Pancreas (tissue), 10 donors: ENCODE data around the gene RAD51B. TPM values are rescaled to one million over a fixed set of nuclear protein-coding genes. Genes with fewer than 3 reads are reported as not detected.
A peak's percentile ranks its signal among the peaks of the same experiment; 100 is the strongest.

Experiments used
- ATAC-seq, 4 donors: fragments of 200-7000 bp; cut with Tn5 transposase; one replicate each; pipeline versions ENCODE4 v1.8.0 to v1.9.1; 2020; ENCODE audit warnings: mild to moderate bottlenecking in 4 of 4, moderate library complexity in 4 of 4
- DNase-seq, 6 donors: peaks; one replicate each; pipeline ENCODE4 v3.0.0-alpha.2; 2020
- FAIRE-seq: peaks from 2 replicates; lab custom pipeline; 2012; peaks lifted over from hg19 to GRCh38; lab: Jason Lieb, UNC
- H3K27ac ChIP-seq, 4 donors: fragments of 200-600 bp; sonication (generic); 1 replicate in 3 of 4; 2 replicates in 1 of 4; pipeline versions ENCODE4 v1.5.0 to v1.8.0; 2020
- H3K27me3 ChIP-seq, 4 donors: fragments of 200-600 bp; one replicate each; pipeline ENCODE4 v1.8.0; 2021
- H3K36me3 ChIP-seq, 3 donors: fragments of 200-600 bp; sonication (generic) in 1 of 3; one replicate each; pipeline versions ENCODE4 v1.5.0 to v1.8.0; 2020 to 2021
- H3K4me1 ChIP-seq, 3 donors: fragments of 200-600 bp; one replicate each; pipeline ENCODE4 v1.8.0; 2021
- H3K4me3 ChIP-seq, 4 donors: fragments of 200-600 bp; sonication (generic) in 2 of 4; one replicate each; pipeline versions ENCODE4 v1.5.0 to v1.8.0; 2020 to 2021
- H3K9me3 ChIP-seq, 4 donors: fragments of 200-600 bp; one replicate each; pipeline ENCODE4 v1.8.0; 2021
- CTCF ChIP-seq, 4 donors: fragments of 200-600 bp; sonication (generic) in 3 of 4; IDR thresholded peaks; one replicate each; pipeline versions ENCODE4 v1.5.0 to v1.8.0; 2021; ENCODE audit warnings: antibody characterized with exemption in 4 of 4
- WGBS, 2 donors: extraction: QIAGEN DNeasy Blood & Tissue Kit; methylation state at CpG; one replicate each; pipeline ENCODE4 v1.1.7; 2013; 5-methylcytosine and 5-hydroxymethylcytosine counted together
- intact Hi-C, 3 donors: fragments of 100-400 bp; cut with DNase I; formaldehyde crosslinking; loops; one replicate each; pipeline versions ENCODE4 v1.11.1 to v1.14.2; 2022
- polyA plus RNA-seq, 2 donors: library from polyadenylated mRNA; stranded (reverse); fragments of 200-250 nt; gene quantifications; one replicate each; pipeline ENCODE4 v1.2.3, GENCODE V29; 2013
- total RNA-seq, 6 donors: library from RNA; stranded (reverse); fragmentation: NEBNext Ultra II Directional in 4 of 6; extraction: Animal tissue kit (Norgen Biotek cat#: 25700) in 4 of 6; gene quantifications; one replicate each; pipeline versions ENCODE4 v1.2.1 to v1.2.4, GENCODE V29; 2021 to 2023
- donor health status: healthy with polysubstance abuse.
- donor health status: DM: no; HTN: no; CAD: no; lungs with moderate emphysema.
- donor health status: DM: no; HTN: no; CAD: no.
- donor health status: control.
- donor health status: control.
- donor health status: Bipolar disorder and iron deficiency.
- donor health status: DM: yes; HTN: yes; CAD: no.
- donor health status: DM: no; HTN: no; CAD: no.
- donor health status: DM: no; HTN: no; CAD: no.
- donor health status: DM: yes; HTN: yes; CAD: no.

Gene RAD51B
- total and polyA plus RNA-seq, 8 donors = 1.1 to 17.3 (median 5.8) TPM

- Histone ChIP-seq H3K9me3 (no peaks in the 10 kb centered on the region), H3K27ac (no peak overlapping the region), H3K36me3 (no peaks in the 10 kb centered on the region), H3K4me3 (no peak overlapping the region), H3K4me1 (peaks cover 3 to 12% (median 8%) of the 10 kb centered on the region in 3 donors), H3K27me3 (no peaks in the 10 kb centered on the region)
- WGBS, 2 donors = 93 to 94% methylated on average over 7 of the region's 7 CpGs
- TF ChIP-seq CTCF (IDR thresholded peaks at IDR 0.05) = no peak
- intact Hi-C loops = no loop called here
- ATAC-seq (no peak), DNase-seq (no peak), FAIRE-seq (no peak)
Measured at GRCh38 chr14:68393259-68393658, 573.7 kb downstream of the RAD51B start.

GRCh38 chr14:68394118-68394763 lies 574.7 kb downstream of the RAD51B start:
- Histone ChIP-seq H3K27ac (no peak overlapping the region), H3K4me3 (no peak overlapping the region), H3K4me1 (peaks cover 3 to 12% (median 8%) of the 10 kb centered on the region in 3 donors), H3K27me3 (no peaks in the 10 kb centered on the region), H3K9me3 (no peaks in the 10 kb centered on the region), H3K36me3 (no peaks in the 10 kb centered on the region)
- FAIRE-seq (no peak), ATAC-seq (no peak), DNase-seq (no peak)
- intact Hi-C loops = no loop called here
- no peak for TF ChIP-seq CTCF (IDR thresholded peaks at IDR 0.05)
- 86 to 92% methylated on average over 5 to 6 of the region's 6 CpGs for WGBS, 2 donors

GRCh38 chr14:68394764-68395143 lies 575.2 kb downstream of the RAD51B start:
- DNase-seq (peak in 1 of 6 donors; percentile 42), FAIRE-seq (no peak), ATAC-seq (no peak)
- WGBS, 2 donors = 91 to 93% methylated on average over 11 of the region's 11 CpGs
- no peaks in the 10 kb centered on the region for H3K27me3 ChIP-seq
- peaks cover 7 to 12% (median 8%) of the 10 kb centered on the region in 3 donors for H3K4me1 ChIP-seq
- no peak overlapping the region for H3K27ac ChIP-seq
- no peaks in the 10 kb centered on the region for H3K36me3 ChIP-seq
- no peak for TF ChIP-seq CTCF (IDR thresholded peaks at IDR 0.05)
- H3K4me3 ChIP-seq = no peak overlapping the region
- intact Hi-C loops = no loop called here
- H3K9me3 ChIP-seq = no peaks in the 10 kb centered on the region

GRCh38 chr14:68395604-68396003 lies 576.0 kb downstream of the RAD51B start:
- Histone ChIP-seq H3K4me3 (no peak overlapping the region), H3K27me3 (no peaks in the 10 kb centered on the region), H3K4me1 (peaks cover 6 to 13% (median 8%) of the 10 kb centered on the region in 3 donors), H3K27ac (no peak overlapping the region), H3K36me3 (no peaks in the 10 kb centered on the region), H3K9me3 (no peaks in the 10 kb centered on the region)
- 91 to 96% methylated on average over 4 of the region's 4 CpGs for WGBS, 2 donors
- no peak for DNase-seq
- FAIRE-seq = no peak
- intact Hi-C loops = no loop called here
- peak in 1 of 4 donors; percentile 17 for ATAC-seq
- TF ChIP-seq CTCF (IDR thresholded peaks at IDR 0.05) = no peak

- peaks cover 0 to 8% (median 6%) of the 10 kb centered on the region in 3 donors for H3K4me1 ChIP-seq
- H3K9me3 ChIP-seq = no peaks in the 10 kb centered on the region
- DNase-seq = no peak
- no peak for TF ChIP-seq CTCF (IDR thresholded peaks at IDR 0.05)
- no peak for ATAC-seq
- H3K27me3 ChIP-seq = no peaks in the 10 kb centered on the region
- H3K36me3 ChIP-seq = no peaks in the 10 kb centered on the region
- intact Hi-C loops = no loop called here
- peak overlapping the region in 1 of 4 donors; percentile 19 for H3K27ac ChIP-seq
- WGBS, 2 donors = 95 to 96% methylated on average over 3 of the region's 3 CpGs
- H3K4me3 ChIP-seq = no peak overlapping the region
- no peak for FAIRE-seq
Measured at GRCh38 chr14:68396461-68396860, 576.9 kb downstream of the RAD51B start.
